HepG2 (cell line): ENCODE data around the gene APEX1. TPM values are rescaled to one million over a fixed set of nuclear protein-coding genes. Genes with fewer than 3 reads are reported as not detected.

Experiments
- ELF1 ChIP-seq: sonication (generic); formaldehyde crosslinking; IDR thresholded peaks from 2 replicates; pipeline ENCODE4 v1.4.0; 2020; ENCODE audit warnings: missing genetic modification reagents
- KAT7 ChIP-seq: IDR thresholded peaks from 2 replicates; pipeline ENCODE4 v1.6.1; 2018; ENCODE audit warnings: borderline replicate concordance, missing compliant biosample characterization
- KMT2B ChIP-seq: IDR thresholded peaks from 2 replicates; pipeline ENCODE4 v1.6.1; 2016; ENCODE audit warnings: missing genetic modification reagents, missing compliant biosample characterization
- MTA1 ChIP-seq: sonication (generic); formaldehyde crosslinking; IDR thresholded peaks from 2 replicates; pipeline ENCODE4 v1.4.0; 2020; ENCODE audit warnings: missing genetic modification reagents, mild to moderate bottlenecking, borderline replicate concordance
- MXI1 ChIP-seq: IDR thresholded peaks from 3 replicates; pipeline ENCODE4 v1.6.1; 2012; ENCODE audit warnings: low read depth, low read length, inconsistent platforms, borderline replicate concordance
- NRL ChIP-seq: sonication (generic); formaldehyde crosslinking; IDR thresholded peaks from 2 replicates; pipeline ENCODE4 v1.5.0; 2020; ENCODE audit warnings: missing genetic modification reagents, mild to moderate bottlenecking, moderate library complexity, borderline replicate concordance
- SNAPC5 ChIP-seq: sonication (generic); formaldehyde crosslinking; IDR thresholded peaks from 2 replicates; pipeline ENCODE4 v1.8.1; 2023; ENCODE audit warnings: mild to moderate bottlenecking, missing genetic modification reagents, borderline replicate concordance
- SSRP1 ChIP-seq: IDR thresholded peaks from 2 replicates; pipeline ENCODE4 v1.6.1; 2016; ENCODE audit warnings: control low read depth
- STAG1 ChIP-seq: sonication (generic); formaldehyde crosslinking; IDR thresholded peaks from 2 replicates; pipeline ENCODE4 v1.4.0; 2020; ENCODE audit warnings: missing genetic modification reagents
- STAT6 ChIP-seq: sonication (generic); formaldehyde crosslinking; IDR thresholded peaks from 2 replicates; pipeline ENCODE4 v1.4.0; 2020; ENCODE audit warnings: missing genetic modification reagents, mild to moderate bottlenecking, borderline replicate concordance
- ZBTB7A ChIP-seq: sonication (generic); formaldehyde crosslinking; IDR thresholded peaks from 2 replicates; pipeline ENCODE4 v1.8.0; 2022; ENCODE audit warnings: mild to moderate bottlenecking, missing genetic modification reagents
- ZFP62 ChIP-seq: sonication (generic); formaldehyde crosslinking; IDR thresholded peaks from 2 replicates; pipeline ENCODE4 v1.4.0; 2020; ENCODE audit warnings: missing genetic modification reagents
- ZFX ChIP-seq: sonication (generic); formaldehyde crosslinking; IDR thresholded peaks from 2 replicates; pipeline ENCODE4 v1.4.0; 2020; ENCODE audit warnings: mild to moderate bottlenecking, low read depth, missing genetic modification reagents, moderate library complexity
- ZMYM4 ChIP-seq: sonication (generic); formaldehyde crosslinking; IDR thresholded peaks from 2 replicates; pipeline ENCODE4 v1.8.1; 2023; ENCODE audit warnings: mild to moderate bottlenecking, missing genetic modification reagents
- ZNF101 ChIP-seq: sonication (generic); formaldehyde crosslinking; IDR thresholded peaks from 2 replicates; pipeline ENCODE4 v1.4.0; 2020; ENCODE audit warnings: mild to moderate bottlenecking, low read depth, missing genetic modification reagents, borderline replicate concordance
- ZNF253 ChIP-seq: sonication (generic); formaldehyde crosslinking; IDR thresholded peaks from 2 replicates; pipeline ENCODE4 v1.8.0; 2022; ENCODE audit warnings: mild to moderate bottlenecking, missing genetic modification reagents, borderline replicate concordance
- ZNF382 ChIP-seq: sonication (generic); formaldehyde crosslinking; IDR thresholded peaks from 2 replicates; pipeline ENCODE4 v1.5.0; 2020; ENCODE audit warnings: missing genetic modification reagents, mild to moderate bottlenecking, borderline replicate concordance
- ZNF550 ChIP-seq: sonication (generic); formaldehyde crosslinking; IDR thresholded peaks from 2 replicates; pipeline ENCODE4 v1.4.0; 2020; ENCODE audit warnings: mild to moderate bottlenecking, missing genetic modification reagents, borderline replicate concordance
- ZNF768 ChIP-seq: sonication (generic); formaldehyde crosslinking; IDR thresholded peaks from 2 replicates; pipeline ENCODE4 v1.4.0; 2020; ENCODE audit warnings: missing genetic modification reagents
- ZNF816 ChIP-seq: sonication (generic); formaldehyde crosslinking; IDR thresholded peaks from 2 replicates; pipeline ENCODE4 v1.8.0; 2022; ENCODE audit warnings: missing genetic modification reagents, mild to moderate bottlenecking, borderline replicate concordance
- ZSCAN22 ChIP-seq: sonication (generic); formaldehyde crosslinking; IDR thresholded peaks from 2 replicates; pipeline ENCODE4 v1.4.0; 2020; ENCODE audit warnings: mild to moderate bottlenecking, missing genetic modification reagents
- polyA plus RNA-seq, 8 experiments: library from polyadenylated mRNA; depleted of rRNA in 3 of 8; stranded (reverse) in 7 of 8; unstranded in 1 of 8; fragments of >200 nt; fragmentation: Illumina TruSeq in 4 of 8; extraction: Trizol in 4 of 8; gene quantifications; 2 replicates each; pipeline versions ENCODE4 v1.2.1 to v1.2.3, GENCODE V29; 2011 to 2016; ENCODE audit warnings: low read depth in 4 of 8, missing spikeins in 1 of 8, mixed read lengths in 1 of 8; ENCODE audit not compliant: insufficient read depth in 1 of 8
- total RNA-seq, 5 experiments: library from RNA; depleted of rRNA; stranded (reverse); fragments of >200 nt; fragmentation: Illumina TruSeq; extraction: Trizol; gene quantifications; 2 replicates each; pipeline ENCODE4 v1.2.3, GENCODE V29; 2016; ENCODE audit warnings: low read depth in 1 of 5
- TF ChIP-seq, protein P1 (sequence below): IDR thresholded peaks from 2 replicates; pipeline ENCODE4 v1.6.1; 2016; ENCODE audit warnings: mild to moderate bottlenecking
- TF ChIP-seq, protein P2 (sequence below): sonication (generic); IDR thresholded peaks from 2 replicates; pipeline ENCODE4 v1.6.1; 2016; ENCODE audit warnings: low read depth, borderline replicate concordance

APEX1 gene
- total and polyA plus RNA-seq, 2 of the 13 experiments (the other 11 are each of a cell fraction or from before 2014, with no cell fraction given) = 171 to 405 TPM

GRCh38 chr14:20461225-20462141 lies 6.5 kb downstream of the APEX1 start, which contains the start of gene PIP4P1 (continued):
- peak; percentile 33; the same call in 1 of the 2 replicates for TF ChIP-seq ZNF768 (CRISPR knock-in tag)
- peak; percentile 65; the same call in 1 of the 2 replicates for TF ChIP-seq ZSCAN22 (CRISPR knock-in tag)
- no peak for TF ChIP-seq ZBTB7A
- peak; percentile 59; the same call in 1 of the 2 replicates for TF ChIP-seq STAT6 (CRISPR knock-in tag)
- TF ChIP-seq, protein P1, sequence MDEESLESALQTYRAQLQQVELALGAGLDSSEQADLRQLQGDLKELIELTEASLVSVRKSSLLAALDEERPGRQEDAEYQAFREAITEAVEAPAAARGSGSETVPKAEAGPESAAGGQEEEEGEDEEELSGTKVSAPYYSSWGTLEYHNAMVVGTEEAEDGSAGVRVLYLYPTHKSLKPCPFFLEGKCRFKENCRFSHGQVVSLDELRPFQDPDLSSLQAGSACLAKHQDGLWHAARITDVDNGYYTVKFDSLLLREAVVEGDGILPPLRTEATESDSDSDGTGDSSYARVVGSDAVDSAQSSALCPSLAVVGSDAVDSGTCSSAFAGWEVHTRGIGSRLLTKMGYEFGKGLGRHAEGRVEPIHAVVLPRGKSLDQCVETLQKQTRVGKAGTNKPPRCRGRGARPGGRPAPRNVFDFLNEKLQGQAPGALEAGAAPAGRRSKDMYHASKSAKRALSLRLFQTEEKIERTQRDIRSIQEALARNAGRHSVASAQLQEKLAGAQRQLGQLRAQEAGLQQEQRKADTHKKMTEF (CRISPR knock-in tag) = peak; percentile 96
- no peak for TF ChIP-seq STAG1 (CRISPR knock-in tag)
- TF ChIP-seq SSRP1 (CRISPR knock-in tag) = no peak
- TF ChIP-seq NRL (CRISPR knock-in tag) = peak; percentile 84
- no peak for TF ChIP-seq ZNF382
- TF ChIP-seq KMT2B (CRISPR knock-in tag) = peak; percentile 90
- TF ChIP-seq SNAPC5 = peak; percentile 22; the same call in 1 of the 2 replicates
- peak; percentile 86; the same call in 1 of the 2 replicates for TF ChIP-seq ZNF550 (CRISPR knock-in tag)
- TF ChIP-seq ZFX (CRISPR knock-in tag) = peak; percentile 90
- no peak for TF ChIP-seq ZFP62 (CRISPR knock-in tag)
- TF ChIP-seq, protein P2, sequence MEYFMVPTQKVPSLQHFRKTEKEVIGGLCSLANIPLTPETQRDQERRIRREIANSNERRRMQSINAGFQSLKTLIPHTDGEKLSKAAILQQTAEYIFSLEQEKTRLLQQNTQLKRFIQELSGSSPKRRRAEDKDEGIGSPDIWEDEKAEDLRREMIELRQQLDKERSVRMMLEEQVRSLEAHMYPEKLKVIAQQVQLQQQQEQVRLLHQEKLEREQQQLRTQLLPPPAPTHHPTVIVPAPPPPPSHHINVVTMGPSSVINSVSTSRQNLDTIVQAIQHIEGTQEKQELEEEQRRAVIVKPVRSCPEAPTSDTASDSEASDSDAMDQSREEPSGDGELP = peak; percentile 94
- peak; percentile 83 for TF ChIP-seq ELF1 (CRISPR knock-in tag)
- TF ChIP-seq ZMYM4 = peak; percentile 100
- no peak for TF ChIP-seq MTA1
- peak; percentile 41; the same call in 1 of the 2 replicates for TF ChIP-seq KAT7
- peak; percentile 94; the same call in 1 of the 2 replicates for TF ChIP-seq ZNF816 (CRISPR knock-in tag)
- TF ChIP-seq ZNF253 = peak; percentile 63; the same call in 1 of the 2 replicates
- peak; percentile 83; the same call in 1 of the 2 replicates for TF ChIP-seq ZNF101 (CRISPR knock-in tag)
- peak; percentile 74; the same call in 1 of the 3 replicates for TF ChIP-seq MXI1
